ENCODE results near the gene COP1. TPM values are rescaled to one million over a fixed set of nuclear protein-coding genes. Genes with fewer than 3 reads are reported as not detected.
"Not testable (repeated sequence)": the region's sequence is repeated elsewhere in the genome, so short reads cannot be mapped to it uniquely, and the experiment has no call there.

Gene COP1
- polyA plus RNA-seq, 5 donors, result 52.0 to 63.4 (median 57.8) TPM

- no peak for DNase-seq
Measured at GRCh38 chr1:176141449-176141848, 65.6 kb downstream of the COP1 start.

- no peak for DNase-seq
Measured at GRCh38 chr1:176136891-176137290, 70.2 kb downstream of the COP1 start.

GRCh38 chr1:176134666-176135065 is 72.4 kb downstream of the COP1 start:
- no peak for DNase-seq

GRCh38 chr1:176122282-176122681 is 84.8 kb downstream of the COP1 start:
- no peak for DNase-seq

- DNase-seq, result no peak
Measured at GRCh38 chr1:176119549-176119948, 87.5 kb downstream of the COP1 start.

GRCh38 chr1:176118985-176119384 is 88.1 kb downstream of the COP1 start:
- DNase-seq, result no peak

GRCh38 chr1:176111835-176112234 is 95.3 kb downstream of the COP1 start:
- no peak for DNase-seq

- DNase-seq, result no peak
Measured at GRCh38 chr1:176110203-176110602, 96.9 kb downstream of the COP1 start.

GRCh38 chr1:176102768-176103350 is 104.2 kb downstream of the COP1 start:
- DNase-seq, result no peak

- DNase-seq, result no peak
Measured at GRCh38 chr1:176101951-176102642, 105.0 kb downstream of the COP1 start.

- no peak for DNase-seq
Measured at GRCh38 chr1:176098560-176098959, 108.5 kb downstream of the COP1 start.

GRCh38 chr1:176096015-176096414 is 111.1 kb downstream of the COP1 start:
- no peak for DNase-seq

GRCh38 chr1:176090766-176091165 is 116.3 kb downstream of the COP1 start:
- no peak for DNase-seq

GRCh38 chr1:176087746-176088145 is 119.3 kb downstream of the COP1 start:
- DNase-seq, result not testable (repeated sequence)

GRCh38 chr1:176073524-176074157 is 133.4 kb downstream of the COP1 start:
- DNase-seq, result peak; percentile 33 to 48

- no peak for DNase-seq
Measured at GRCh38 chr1:176068901-176069300, 138.2 kb downstream of the COP1 start.

GRCh38 chr1:176068256-176068655 is 138.8 kb downstream of the COP1 start:
- no peak for DNase-seq

- peak in 1 of 2 donors; percentile 17 for DNase-seq
Measured at GRCh38 chr1:176066709-176067108, 140.4 kb downstream of the COP1 start.

GRCh38 chr1:176058686-176059085 is 148.4 kb downstream of the COP1 start:
- peak; percentile 18 to 25 for DNase-seq

- DNase-seq, result no peak
Measured at GRCh38 chr1:176056312-176056711, 150.8 kb downstream of the COP1 start.

- DNase-seq, result no peak
Measured at GRCh38 chr1:176055398-176055797, 151.7 kb downstream of the COP1 start.

- DNase-seq, result no peak
Measured at GRCh38 chr1:176051902-176052518, 155.1 kb downstream of the COP1 start.

- no peak for DNase-seq
Measured at GRCh38 chr1:176051402-176051801, 155.7 kb downstream of the COP1 start.

Data from right lung (tissue), 5 donors.